Loucy (cell line): ENCODE results near the gene SPATA21.

Experiments
- EZH2phosphoT487 ChIP-seq: fragments of 200-600 bp; IDR thresholded peaks from 2 replicates; pipeline ENCODE4 v1.6.1; 2018; ENCODE audit warnings: antibody characterized with exemption, mild to moderate bottlenecking, moderate library complexity, borderline replicate concordance
- TF ChIP-seq, protein P1 (sequence below): fragments of 200-600 bp; sonication (generic); conservative IDR thresholded peaks from 2 replicates; pipeline ENCODE4 v1.5.1; 2014; ENCODE audit warnings: mild to moderate bottlenecking, antibody characterized with exemption, low read length

DNA sequence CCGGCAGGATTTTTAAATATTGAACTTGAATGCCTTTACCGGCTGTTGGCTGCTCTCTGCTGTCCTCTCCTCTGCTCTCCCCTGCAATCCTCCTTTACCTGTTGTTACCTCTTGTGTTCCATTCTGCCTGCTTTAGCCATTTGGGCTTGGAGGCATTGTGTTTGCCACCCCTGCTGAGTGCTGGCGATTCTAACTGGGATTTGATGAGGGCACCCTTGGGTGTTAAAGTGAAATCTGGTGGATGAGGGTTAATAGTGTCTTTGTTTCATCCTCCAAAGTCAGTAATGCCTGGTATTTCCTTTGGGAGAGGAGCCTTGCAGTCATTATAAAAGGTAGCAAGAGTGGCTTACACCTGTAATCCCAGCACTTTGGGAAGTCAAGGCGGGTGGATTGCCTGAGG is 60.3 kb downstream of the SPATA21 start:
- TF ChIP-seq, protein P1, sequence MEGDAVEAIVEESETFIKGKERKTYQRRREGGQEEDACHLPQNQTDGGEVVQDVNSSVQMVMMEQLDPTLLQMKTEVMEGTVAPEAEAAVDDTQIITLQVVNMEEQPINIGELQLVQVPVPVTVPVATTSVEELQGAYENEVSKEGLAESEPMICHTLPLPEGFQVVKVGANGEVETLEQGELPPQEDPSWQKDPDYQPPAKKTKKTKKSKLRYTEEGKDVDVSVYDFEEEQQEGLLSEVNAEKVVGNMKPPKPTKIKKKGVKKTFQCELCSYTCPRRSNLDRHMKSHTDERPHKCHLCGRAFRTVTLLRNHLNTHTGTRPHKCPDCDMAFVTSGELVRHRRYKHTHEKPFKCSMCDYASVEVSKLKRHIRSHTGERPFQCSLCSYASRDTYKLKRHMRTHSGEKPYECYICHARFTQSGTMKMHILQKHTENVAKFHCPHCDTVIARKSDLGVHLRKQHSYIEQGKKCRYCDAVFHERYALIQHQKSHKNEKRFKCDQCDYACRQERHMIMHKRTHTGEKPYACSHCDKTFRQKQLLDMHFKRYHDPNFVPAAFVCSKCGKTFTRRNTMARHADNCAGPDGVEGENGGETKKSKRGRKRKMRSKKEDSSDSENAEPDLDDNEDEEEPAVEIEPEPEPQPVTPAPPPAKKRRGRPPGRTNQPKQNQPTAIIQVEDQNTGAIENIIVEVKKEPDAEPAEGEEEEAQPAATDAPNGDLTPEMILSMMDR, result no peak
- no peak for TF ChIP-seq EZH2phosphoT487
